Adrenal gland (tissue), 5 donors: ENCODE results near the gene HSD17B1.

Source experiments
- POLR2A ChIP-seq, 2 donors: fragments of 450-650 bp; IDR thresholded peaks; one replicate each; pipeline ENCODE4 v1.6.1; 2017; ENCODE audit warnings: antibody characterized with exemption in 2 of 2, mild to moderate bottlenecking in 2 of 2, moderate library complexity in 1 of 2
- TF ChIP-seq, protein P1 (sequence below), 6 experiments: fragments of 450-650 bp in 4 of 6; fragments of 200-600 bp in 2 of 6; sonication (generic) in 1 of 6; IDR thresholded peaks; 1 replicate in 5 of 6; 2 replicates in 1 of 6; pipeline versions ENCODE4 v1.5.1 to v1.8.0; 2016 to 2021; ENCODE audit warnings: antibody characterized with exemption in 6 of 6, mild to moderate bottlenecking in 2 of 6, moderate library complexity in 1 of 6
- donor health status: DM: no; HTN: no; CAD: no.

DNA sequence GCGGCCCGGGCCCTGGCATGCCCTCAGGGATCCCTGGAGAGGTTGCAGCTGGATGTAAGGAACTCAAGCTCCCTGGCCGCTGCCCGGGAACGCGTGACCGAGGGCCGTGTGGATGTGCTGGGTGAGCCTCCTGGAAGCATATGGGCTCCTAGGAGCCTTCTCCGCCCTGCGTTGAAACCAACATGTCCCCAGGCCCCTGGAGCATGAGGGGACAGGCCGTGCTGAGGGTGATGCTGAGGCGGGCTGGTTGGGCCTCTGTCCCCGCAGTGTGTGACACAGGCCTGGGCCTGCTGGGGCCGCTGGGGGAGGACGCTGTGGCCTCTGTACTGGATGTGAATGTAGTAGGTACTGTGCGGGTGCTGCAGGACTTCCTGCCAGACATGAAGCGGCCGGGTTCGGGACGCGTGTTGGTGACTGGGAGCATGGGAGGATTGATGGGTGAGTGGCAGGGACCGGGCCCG lies 5.7 kb upstream of the HSD17B1 start:
- TF ChIP-seq, protein P1, sequence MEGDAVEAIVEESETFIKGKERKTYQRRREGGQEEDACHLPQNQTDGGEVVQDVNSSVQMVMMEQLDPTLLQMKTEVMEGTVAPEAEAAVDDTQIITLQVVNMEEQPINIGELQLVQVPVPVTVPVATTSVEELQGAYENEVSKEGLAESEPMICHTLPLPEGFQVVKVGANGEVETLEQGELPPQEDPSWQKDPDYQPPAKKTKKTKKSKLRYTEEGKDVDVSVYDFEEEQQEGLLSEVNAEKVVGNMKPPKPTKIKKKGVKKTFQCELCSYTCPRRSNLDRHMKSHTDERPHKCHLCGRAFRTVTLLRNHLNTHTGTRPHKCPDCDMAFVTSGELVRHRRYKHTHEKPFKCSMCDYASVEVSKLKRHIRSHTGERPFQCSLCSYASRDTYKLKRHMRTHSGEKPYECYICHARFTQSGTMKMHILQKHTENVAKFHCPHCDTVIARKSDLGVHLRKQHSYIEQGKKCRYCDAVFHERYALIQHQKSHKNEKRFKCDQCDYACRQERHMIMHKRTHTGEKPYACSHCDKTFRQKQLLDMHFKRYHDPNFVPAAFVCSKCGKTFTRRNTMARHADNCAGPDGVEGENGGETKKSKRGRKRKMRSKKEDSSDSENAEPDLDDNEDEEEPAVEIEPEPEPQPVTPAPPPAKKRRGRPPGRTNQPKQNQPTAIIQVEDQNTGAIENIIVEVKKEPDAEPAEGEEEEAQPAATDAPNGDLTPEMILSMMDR (IDR thresholded peaks at IDR 0.05) = no peak
- no peak for TF ChIP-seq POLR2A (IDR thresholded peaks at IDR 0.05)
